B cell (primary cell): ENCODE measurements around the gene UNC5B.

Experiments
- EZH2 ChIP-seq: IDR thresholded peaks from 2 replicates; pipeline ENCODE4 v1.6.1; 2012; ENCODE audit warnings: borderline replicate concordance, low read depth, mild to moderate bottlenecking, moderate library complexity, low read length; ENCODE audit not compliant: insufficient read depth, poor library complexity, severe bottlenecking
- TF ChIP-seq, protein P1 (sequence below): fragments of 200-600 bp; IDR thresholded peaks from one replicate; pipeline ENCODE4 v1.8.0; 2022; ENCODE audit warnings: antibody characterized with exemption, mild to moderate bottlenecking

DNA sequence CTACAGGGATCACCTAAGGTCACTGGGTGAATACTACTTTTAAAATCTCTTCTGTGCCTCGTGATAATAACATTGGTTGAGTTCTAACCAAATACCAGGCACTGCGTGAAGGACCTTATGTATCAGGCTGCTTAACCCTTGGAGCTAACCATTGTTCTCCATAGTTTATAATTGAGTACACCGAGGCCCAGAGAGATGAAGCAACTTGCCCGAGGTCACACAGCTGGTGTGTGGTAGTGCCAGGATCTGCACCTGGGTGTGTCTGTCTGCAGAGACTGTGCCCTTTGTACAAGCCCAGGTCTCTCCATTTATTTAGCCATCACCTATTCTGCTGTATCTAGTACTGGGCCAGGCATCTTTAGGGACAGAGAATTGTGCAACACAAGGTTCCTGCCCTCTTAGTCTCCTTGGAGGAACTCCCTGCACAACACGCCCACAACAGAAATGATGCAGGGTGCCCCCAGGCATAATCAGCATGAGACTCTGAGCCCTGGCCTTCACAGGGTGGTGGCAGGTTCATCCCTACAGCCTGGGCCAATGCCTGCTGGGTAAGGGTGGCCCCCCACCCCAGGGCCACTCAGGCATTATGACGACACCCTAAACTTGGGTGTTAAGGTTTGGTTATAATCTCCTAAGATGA is 31.5 kb downstream of the UNC5B start:
- TF ChIP-seq, protein P1, sequence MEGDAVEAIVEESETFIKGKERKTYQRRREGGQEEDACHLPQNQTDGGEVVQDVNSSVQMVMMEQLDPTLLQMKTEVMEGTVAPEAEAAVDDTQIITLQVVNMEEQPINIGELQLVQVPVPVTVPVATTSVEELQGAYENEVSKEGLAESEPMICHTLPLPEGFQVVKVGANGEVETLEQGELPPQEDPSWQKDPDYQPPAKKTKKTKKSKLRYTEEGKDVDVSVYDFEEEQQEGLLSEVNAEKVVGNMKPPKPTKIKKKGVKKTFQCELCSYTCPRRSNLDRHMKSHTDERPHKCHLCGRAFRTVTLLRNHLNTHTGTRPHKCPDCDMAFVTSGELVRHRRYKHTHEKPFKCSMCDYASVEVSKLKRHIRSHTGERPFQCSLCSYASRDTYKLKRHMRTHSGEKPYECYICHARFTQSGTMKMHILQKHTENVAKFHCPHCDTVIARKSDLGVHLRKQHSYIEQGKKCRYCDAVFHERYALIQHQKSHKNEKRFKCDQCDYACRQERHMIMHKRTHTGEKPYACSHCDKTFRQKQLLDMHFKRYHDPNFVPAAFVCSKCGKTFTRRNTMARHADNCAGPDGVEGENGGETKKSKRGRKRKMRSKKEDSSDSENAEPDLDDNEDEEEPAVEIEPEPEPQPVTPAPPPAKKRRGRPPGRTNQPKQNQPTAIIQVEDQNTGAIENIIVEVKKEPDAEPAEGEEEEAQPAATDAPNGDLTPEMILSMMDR = no peak
- no peak for TF ChIP-seq EZH2
